Left ventricle myocardium superior (tissue), 1 donor: ENCODE measurements around the gene RABEP2. TPM values are rescaled to one million over a fixed set of nuclear protein-coding genes. Genes with fewer than 3 reads are reported as not detected.
"Not testable (repeated sequence)": the region's sequence is repeated elsewhere in the genome, so short reads cannot be mapped to it uniquely, and the experiment has no call there.

Source experiments
- ATAC-seq: fragments of 200-7000 bp; cut with Tn5 transposase; one replicate; pipeline ENCODE4 v1.9.1; 2020; ENCODE audit warnings: mild to moderate bottlenecking, moderate library complexity
- DNase-seq: peaks from one replicate; pipeline ENCODE4 v3.0.0-alpha.2; 2020
- intact Hi-C: fragments of 100-400 bp; cut with micrococcal nuclease; formaldehyde crosslinking; loops from one replicate; pipeline ENCODE4 v1.11.0; 2022
- total RNA-seq: library from RNA; stranded (reverse); fragmentation: NEBNext Ultra II Directional; extraction: Animal tissue kit (Norgen Biotek cat#: 25700); gene quantifications from one replicate; pipeline ENCODE4 v1.2.1, GENCODE V29; 2021
- donor health status: DM: no; HTN: yes; CAD: no; lungs with severe emphysema.

Gene RABEP2
- total RNA-seq, 1 donor from 2014 or later, result 20.5 TPM

GRCh38 chr16:28867646-28868045 lies 57.4 kb downstream of the RABEP2 start:
- intact Hi-C loops, DNase-seq, ATAC-seq: not testable (repeated sequence)

GRCh38 chr16:28867241-28867640 lies 57.8 kb downstream of the RABEP2 start:
- no peak for DNase-seq
- no peak for ATAC-seq
- intact Hi-C loops, result no loop called here

- DNase-seq (no peak), ATAC-seq (no peak)
- intact Hi-C loops, result no loop called here
Observed at GRCh38 chr16:28866454-28866804, 58.6 kb downstream of the RABEP2 start.

GRCh38 chr16:28865722-28866453 lies 59.1 kb downstream of the RABEP2 start:
- ATAC-seq (no peak), DNase-seq (no peak)
- intact Hi-C loops, result no loop called here

- ATAC-seq (no peak), DNase-seq (no peak)
- intact Hi-C loops, result no loop called here
Observed at GRCh38 chr16:28865001-28865688, 59.9 kb downstream of the RABEP2 start.

- intact Hi-C loops, result no loop called here
- peak; percentile 6 for ATAC-seq
- peak; percentile 49 for DNase-seq
Observed at GRCh38 chr16:28863929-28864793, 60.9 kb downstream of the RABEP2 start.

GRCh38 chr16:28859326-28859725 lies 65.7 kb downstream of the RABEP2 start:
- DNase-seq (peak; percentile 9), ATAC-seq (no peak)
- intact Hi-C loops, result no loop called here

- DNase-seq, result peak; percentile 8
- ATAC-seq, result no peak
- intact Hi-C loops, result no loop called here
Observed at GRCh38 chr16:28858421-28858820, 66.6 kb downstream of the RABEP2 start.

Other genes with a start within 250 kb of the RABEP2 start
- gene EIF3C, start 213.8 kb downstream of the RABEP2 start, total RNA-seq, result 433 TPM
- 0.30 TPM for gene NPIPB9, start 173.5 kb downstream of the RABEP2 start, total RNA-seq
- gene ATXN2L, start 102.2 kb downstream of the RABEP2 start, total RNA-seq, result 55.3 TPM
- 254 TPM for gene TUFM, start 78.9 kb downstream of the RABEP2 start, total RNA-seq
- 46.1 TPM for gene SH2B1, start 61.4 kb downstream of the RABEP2 start, total RNA-seq
- 0.45 TPM for gene ATP2A1, start 46.8 kb downstream of the RABEP2 start, total RNA-seq
- gene CD19, start 6.7 kb upstream of the RABEP2 start, total RNA-seq, result not detected
- 20.1 TPM for gene NFATC2IP, start 25.7 kb upstream of the RABEP2 start, total RNA-seq
- gene SPNS1, start 49.5 kb upstream of the RABEP2 start, total RNA-seq, result 17.9 TPM
- 1.6 TPM for gene LAT, start 59.8 kb upstream of the RABEP2 start, total RNA-seq